ENCODE results near the gene FH. TPM values are rescaled to one million over a fixed set of nuclear protein-coding genes. Genes with fewer than 3 reads are reported as not detected.

Gene FH
- total and polyA plus RNA-seq, 2 experiments from 2014 or later: 56.2 to 69.8 TPM

DNA sequence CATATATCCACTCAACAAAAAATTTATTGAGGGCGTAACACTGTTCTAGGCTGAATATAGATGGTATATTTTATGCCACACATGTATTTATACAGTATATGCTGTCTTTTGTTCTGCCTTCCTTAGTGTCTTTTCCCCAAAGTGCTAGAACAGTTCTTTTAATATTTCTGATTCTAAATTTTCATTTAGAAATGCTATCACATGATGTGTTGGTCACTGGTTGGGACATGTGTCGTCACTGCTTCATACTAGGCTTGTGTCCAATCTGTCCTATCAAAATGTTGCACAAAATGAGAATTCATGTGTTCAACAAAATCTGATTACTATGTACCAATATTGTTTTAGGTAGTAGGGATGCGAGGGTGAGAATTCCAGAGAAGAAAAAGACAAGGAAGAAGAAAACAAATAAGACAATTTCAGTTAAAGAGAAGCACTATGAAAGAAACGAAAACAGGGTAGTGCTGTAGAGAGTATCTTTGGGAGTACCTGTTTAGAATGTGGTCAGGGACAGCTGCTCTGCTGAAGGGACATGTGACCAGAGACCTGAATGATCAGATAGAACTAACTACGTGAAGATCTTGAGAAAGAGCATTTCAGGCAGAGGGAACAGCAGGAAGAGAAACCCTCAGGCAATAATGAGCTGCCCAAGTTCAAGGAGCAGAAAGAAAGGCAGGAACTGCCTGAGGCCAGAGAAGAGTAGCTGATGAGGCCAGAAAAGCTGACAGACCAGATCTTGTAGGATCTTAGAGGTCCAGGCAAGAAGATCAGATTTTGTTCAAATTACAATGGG, 14.0 kb upstream of the FH start (continued):
- no peak for TF ChIP-seq ZNF331 (CRISPR knock-in tag; IDR thresholded peaks at IDR 0.05; ENCODE audit: low read depth)

GRCh38 chr1:241532864-241533263, 13.3 kb upstream of the FH start:
- no peaks in the 10 kb centered on the region for H3K36me3 ChIP-seq (ENCODE audit: insufficient read depth)
- no peaks in the 10 kb centered on the region for H3K27me3 ChIP-seq (ENCODE audit: insufficient read depth)
- Mint-ChIP-seq H3K4me3 (no peak overlapping the region), H3K27ac (no peak overlapping the region), H3K36me3 (ENCODE audit: low read depth) (no peaks in the 10 kb centered on the region), H3K27me3 (ENCODE audit: insufficient read depth, low read depth, poor library complexity) (peaks cover 3% of the 10 kb centered on the region), H3K4me1 (peaks cover 9% of the 10 kb centered on the region; the same call in 2 of the 3 replicates), H3K9me3 (no peaks in the 10 kb centered on the region)
- H3K79me2 ChIP-seq (replicated peaks; ENCODE audit: insufficient read depth): no peaks in the 10 kb centered on the region
- TF ChIP-seq, protein P1, sequence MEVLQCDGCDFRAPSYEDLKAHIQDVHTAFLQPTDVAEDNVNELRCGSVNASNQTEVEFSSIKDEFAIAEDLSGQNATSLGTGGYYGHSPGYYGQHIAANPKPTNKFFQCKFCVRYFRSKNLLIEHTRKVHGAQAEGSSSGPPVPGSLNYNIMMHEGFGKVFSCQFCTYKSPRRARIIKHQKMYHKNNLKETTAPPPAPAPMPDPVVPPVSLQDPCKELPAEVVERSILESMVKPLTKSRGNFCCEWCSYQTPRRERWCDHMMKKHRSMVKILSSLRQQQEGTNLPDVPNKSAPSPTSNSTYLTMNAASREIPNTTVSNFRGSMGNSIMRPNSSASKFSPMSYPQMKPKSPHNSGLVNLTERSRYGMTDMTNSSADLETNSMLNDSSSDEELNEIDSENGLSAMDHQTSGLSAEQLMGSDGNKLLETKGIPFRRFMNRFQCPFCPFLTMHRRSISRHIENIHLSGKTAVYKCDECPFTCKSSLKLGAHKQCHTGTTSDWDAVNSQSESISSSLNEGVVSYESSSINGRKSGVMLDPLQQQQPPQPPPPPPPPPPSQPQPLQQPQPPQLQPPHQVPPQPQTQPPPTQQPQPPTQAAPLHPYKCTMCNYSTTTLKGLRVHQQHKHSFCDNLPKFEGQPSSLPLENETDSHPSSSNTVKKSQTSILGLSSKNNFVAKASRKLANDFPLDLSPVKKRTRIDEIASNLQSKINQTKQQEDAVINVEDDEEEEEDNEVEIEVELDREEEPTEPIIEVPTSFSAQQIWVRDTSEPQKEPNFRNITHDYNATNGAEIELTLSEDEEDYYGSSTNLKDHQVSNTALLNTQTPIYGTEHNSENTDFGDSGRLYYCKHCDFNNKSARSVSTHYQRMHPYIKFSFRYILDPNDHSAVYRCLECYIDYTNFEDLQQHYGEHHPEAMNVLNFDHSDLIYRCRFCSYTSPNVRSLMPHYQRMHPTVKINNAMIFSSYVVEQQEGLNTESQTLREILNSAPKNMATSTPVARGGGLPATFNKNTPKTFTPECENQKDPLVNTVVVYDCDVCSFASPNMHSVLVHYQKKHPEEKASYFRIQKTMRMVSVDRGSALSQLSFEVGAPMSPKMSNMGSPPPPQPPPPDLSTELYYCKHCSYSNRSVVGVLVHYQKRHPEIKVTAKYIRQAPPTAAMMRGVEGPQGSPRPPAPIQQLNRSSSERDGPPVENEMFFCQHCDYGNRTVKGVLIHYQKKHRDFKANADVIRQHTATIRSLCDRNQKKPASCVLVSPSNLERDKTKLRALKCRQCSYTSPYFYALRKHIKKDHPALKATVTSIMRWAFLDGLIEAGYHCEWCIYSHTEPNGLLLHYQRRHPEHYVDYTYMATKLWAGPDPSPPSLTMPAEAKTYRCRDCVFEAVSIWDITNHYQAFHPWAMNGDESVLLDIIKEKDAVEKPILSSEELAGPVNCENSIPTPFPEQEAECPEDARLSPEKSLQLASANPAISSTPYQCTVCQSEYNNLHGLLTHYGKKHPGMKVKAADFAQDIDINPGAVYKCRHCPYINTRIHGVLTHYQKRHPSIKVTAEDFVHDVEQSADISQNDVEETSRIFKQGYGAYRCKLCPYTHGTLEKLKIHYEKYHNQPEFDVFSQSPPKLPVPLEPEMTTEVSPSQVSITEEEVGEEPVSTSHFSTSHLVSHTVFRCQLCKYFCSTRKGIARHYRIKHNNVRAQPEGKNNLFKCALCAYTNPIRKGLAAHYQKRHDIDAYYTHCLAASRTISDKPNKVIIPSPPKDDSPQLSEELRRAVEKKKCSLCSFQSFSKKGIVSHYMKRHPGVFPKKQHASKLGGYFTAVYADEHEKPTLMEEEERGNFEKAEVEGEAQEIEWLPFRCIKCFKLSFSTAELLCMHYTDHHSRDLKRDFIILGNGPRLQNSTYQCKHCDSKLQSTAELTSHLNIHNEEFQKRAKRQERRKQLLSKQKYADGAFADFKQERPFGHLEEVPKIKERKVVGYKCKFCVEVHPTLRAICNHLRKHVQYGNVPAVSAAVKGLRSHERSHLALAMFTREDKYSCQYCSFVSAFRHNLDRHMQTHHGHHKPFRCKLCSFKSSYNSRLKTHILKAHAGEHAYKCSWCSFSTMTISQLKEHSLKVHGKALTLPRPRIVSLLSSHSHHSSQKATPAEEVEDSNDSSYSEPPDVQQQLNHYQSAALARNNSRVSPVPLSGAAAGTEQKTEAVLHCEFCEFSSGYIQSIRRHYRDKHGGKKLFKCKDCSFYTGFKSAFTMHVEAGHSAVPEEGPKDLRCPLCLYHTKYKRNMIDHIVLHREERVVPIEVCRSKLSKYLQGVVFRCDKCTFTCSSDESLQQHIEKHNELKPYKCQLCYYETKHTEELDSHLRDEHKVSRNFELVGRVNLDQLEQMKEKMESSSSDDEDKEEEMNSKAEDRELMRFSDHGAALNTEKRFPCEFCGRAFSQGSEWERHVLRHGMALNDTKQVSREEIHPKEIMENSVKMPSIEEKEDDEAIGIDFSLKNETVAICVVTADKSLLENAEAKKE (CRISPR knock-in tag; IDR thresholded peaks at IDR 0.05): no peak
- TF ChIP-seq NANOG (IDR thresholded peaks at IDR 0.05; ENCODE audit: borderline replicate concordance): no peak
- TF ChIP-seq EZH2phosphoT487 (IDR thresholded peaks at IDR 0.05; ENCODE audit: unreplicated experiment): no peak
- TF ChIP-seq STAT1 (IDR thresholded peaks at IDR 0.05; ENCODE audit: unreplicated experiment): no peak
- TF ChIP-seq ZNF331 (CRISPR knock-in tag; IDR thresholded peaks at IDR 0.05; ENCODE audit: low read depth): no peak
- no peak for TF ChIP-seq JUNB (IDR thresholded peaks at IDR 0.05; ENCODE audit: unreplicated experiment)
- TF ChIP-seq ETS1 (IDR thresholded peaks at IDR 0.05): no peak
- no peak for TF ChIP-seq ZNF114 (CRISPR knock-in tag; IDR thresholded peaks at IDR 0.05)
- TF ChIP-seq CTCF (conservative IDR thresholded peaks at IDR 0.05; ENCODE audit: low read depth in 2 of 2): no peak
- TF ChIP-seq CREB1 (CRISPR knock-in tag; IDR thresholded peaks at IDR 0.05; ENCODE audit: low read depth): no peak
- H3K9me2 ChIP-seq (ENCODE audit: insufficient read depth): no peaks in the 10 kb centered on the region
- H3K4me1 ChIP-seq (ENCODE audit: insufficient read depth): peaks cover 3% of the 10 kb centered on the region; the same call in 1 of the 2 replicates
- DNase-seq (ENCODE audit: low spot score): no peak
- no peak overlapping the region for H3K4me2 ChIP-seq
- no peaks in the 10 kb centered on the region for H3F3A ChIP-seq (replicated peaks; ENCODE audit: low read depth)
- no peak for ATAC-seq
- H3K27ac ChIP-seq (ENCODE audit: low read depth): no peak overlapping the region
- H4K20me1 ChIP-seq (replicated peaks; ENCODE audit: insufficient read depth): no peaks in the 10 kb centered on the region
- no peak overlapping the region for H2AFZ ChIP-seq
- no peak overlapping the region for H3K4me3 ChIP-seq
